ENCODE results near the gene ARHGAP10.

- TF ChIP-seq CTCF (IDR thresholded peaks at IDR 0.05) (no peak), POLR2A (IDR thresholded peaks at IDR 0.05) (no peak)
Measured at GRCh38 chr4:147689067-147689466, 42.8 kb upstream of the ARHGAP10 start.
